ENCODE measurements around the gene PEAR1. TPM values are rescaled to one million over a fixed set of nuclear protein-coding genes. Genes with fewer than 3 reads are reported as not detected.

Gene PEAR1
- total RNA-seq, 1 experiment from 2014 or later: 0.39 TPM

DNA sequence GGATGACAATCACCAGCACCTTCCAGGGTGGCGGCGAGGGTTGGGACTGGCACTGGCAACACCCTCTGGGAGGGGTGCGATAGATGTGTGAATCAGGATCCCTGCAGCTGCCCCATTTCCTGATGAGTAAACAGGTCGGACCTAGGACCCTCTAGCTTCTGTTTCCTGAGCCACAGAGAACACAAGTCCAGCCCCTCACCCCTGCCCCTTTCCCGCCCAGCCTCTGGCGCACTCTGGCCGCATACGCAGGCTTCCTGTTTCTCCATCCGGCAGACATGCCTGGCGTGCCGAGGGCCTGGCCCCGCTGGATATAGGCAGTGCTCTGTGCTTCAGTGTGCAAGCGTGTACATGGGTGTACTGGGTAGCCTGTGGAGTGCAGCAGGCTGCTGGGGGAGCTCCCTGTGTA is 4.6 kb downstream of the PEAR1 start:
- H3K27ac ChIP-seq (ENCODE audit: insufficient read length, low read depth, low read length): no peak overlapping the region
- no peak overlapping the region for H3K14ac ChIP-seq (ENCODE audit: insufficient read depth, low read length)
- H2BK20ac ChIP-seq (ENCODE audit: low read depth, low read length, poor library complexity, severe bottlenecking): no peak overlapping the region
- no peaks in the 10 kb centered on the region for H3K79me1 ChIP-seq (ENCODE audit: insufficient read depth, low read depth, low read length, poor library complexity, severe bottlenecking)
- H3K4me2 ChIP-seq (ENCODE audit: insufficient read depth, insufficient read length, low read length): no peak overlapping the region
- Mint-ChIP-seq H3K9me3 (no peaks in the 10 kb centered on the region), H3K36me3 (ENCODE audit: insufficient read depth in 1 of 3, low read depth in 3 of 3) (no peaks in the 10 kb centered on the region), H3K4me1 (peaks cover 15 to 42% of the 10 kb centered on the region in 2 experiments), H3K27me3 (ENCODE audit: low read depth) (peaks cover 61% of the 10 kb centered on the region), H3K27ac (no peak overlapping the region), H3K4me3 (no peak overlapping the region)
- WGBS (ENCODE audit: extremely low coverage, insufficient read length, low lambda C conversion rate): no CpG with 5 or more reads among the region's 13 CpGs
- no peak overlapping the region for H4K91ac ChIP-seq (ENCODE audit: insufficient read length, low read depth, low read length)
- H4K5ac ChIP-seq (ENCODE audit: insufficient read length, low read depth, low read length): no peak overlapping the region
- H2BK120ac ChIP-seq (ENCODE audit: low read depth, low read length, poor library complexity, severe bottlenecking): no peak overlapping the region
- no peak overlapping the region for H2BK12ac ChIP-seq (ENCODE audit: insufficient read length, low read depth, low read length)
- no peaks in the 10 kb centered on the region for H3K23me2 ChIP-seq (ENCODE audit: insufficient read length, low read depth, low read length, poor library complexity, severe bottlenecking)
- no peak overlapping the region for H3K18ac ChIP-seq (ENCODE audit: insufficient read length, low read depth, low read length)
- no peak overlapping the region for H2AFZ ChIP-seq (ENCODE audit: low read length)
- no peak overlapping the region for H2BK5ac ChIP-seq (ENCODE audit: insufficient read length, low read length)
- H3K9me3 ChIP-seq (ENCODE audit: control insufficient read depth, low read depth, low read length): no peaks in the 10 kb centered on the region
- H3T11ph ChIP-seq (ENCODE audit: low read length): no peak overlapping the region
- no peak overlapping the region for H2BK15ac ChIP-seq (ENCODE audit: low read depth, low read length)
- H3K27me3 ChIP-seq (ENCODE audit: insufficient read depth, low read length): peaks cover 8% of the 10 kb centered on the region; the same call in 1 of the 2 replicates
- TF ChIP-seq, protein P1, sequence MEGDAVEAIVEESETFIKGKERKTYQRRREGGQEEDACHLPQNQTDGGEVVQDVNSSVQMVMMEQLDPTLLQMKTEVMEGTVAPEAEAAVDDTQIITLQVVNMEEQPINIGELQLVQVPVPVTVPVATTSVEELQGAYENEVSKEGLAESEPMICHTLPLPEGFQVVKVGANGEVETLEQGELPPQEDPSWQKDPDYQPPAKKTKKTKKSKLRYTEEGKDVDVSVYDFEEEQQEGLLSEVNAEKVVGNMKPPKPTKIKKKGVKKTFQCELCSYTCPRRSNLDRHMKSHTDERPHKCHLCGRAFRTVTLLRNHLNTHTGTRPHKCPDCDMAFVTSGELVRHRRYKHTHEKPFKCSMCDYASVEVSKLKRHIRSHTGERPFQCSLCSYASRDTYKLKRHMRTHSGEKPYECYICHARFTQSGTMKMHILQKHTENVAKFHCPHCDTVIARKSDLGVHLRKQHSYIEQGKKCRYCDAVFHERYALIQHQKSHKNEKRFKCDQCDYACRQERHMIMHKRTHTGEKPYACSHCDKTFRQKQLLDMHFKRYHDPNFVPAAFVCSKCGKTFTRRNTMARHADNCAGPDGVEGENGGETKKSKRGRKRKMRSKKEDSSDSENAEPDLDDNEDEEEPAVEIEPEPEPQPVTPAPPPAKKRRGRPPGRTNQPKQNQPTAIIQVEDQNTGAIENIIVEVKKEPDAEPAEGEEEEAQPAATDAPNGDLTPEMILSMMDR (conservative IDR thresholded peaks at IDR 0.05): no peak
- H4K20me1 ChIP-seq (ENCODE audit: control insufficient read depth, insufficient read depth, insufficient read length): no peaks in the 10 kb centered on the region
- H3K4ac ChIP-seq (ENCODE audit: low read depth, low read length): no peak overlapping the region
- no peaks in the 10 kb centered on the region for H3K4me1 ChIP-seq (ENCODE audit: insufficient read depth, low read length)
- H3K9ac ChIP-seq (ENCODE audit: extremely low read depth, insufficient read length, low read length): no peak overlapping the region
- H4K8ac ChIP-seq (replicated peaks; ENCODE audit: insufficient read length, low read depth, low read length): no peak overlapping the region
- no peak overlapping the region for H3K56ac ChIP-seq (ENCODE audit: insufficient read length, low read depth, low read length)
- no peaks in the 10 kb centered on the region for H3K79me2 ChIP-seq (ENCODE audit: insufficient read depth, low read length)
- no peak overlapping the region for H3K23ac ChIP-seq (ENCODE audit: insufficient read length, low read depth, low read length)
- H2AK5ac ChIP-seq (ENCODE audit: insufficient read length, low read length): no peak overlapping the region
- no peak for DNase-seq
